HepG2 (cell line): Measurements from ENCODE around the gene CDK7. TPM values are rescaled to one million over a fixed set of nuclear protein-coding genes. Genes with fewer than 3 reads are reported as not detected.
A peak's percentile ranks its signal among the peaks of the same experiment; 100 is the strongest.

ENCODE experiments used
- FOXP4 ChIP-seq: sonication (generic); formaldehyde crosslinking; IDR thresholded peaks from 2 replicates; pipeline ENCODE4 v1.4.0; 2020; ENCODE audit warnings: missing genetic modification reagents
- HMGXB3 ChIP-seq: sonication (generic); formaldehyde crosslinking; IDR thresholded peaks from 2 replicates; pipeline ENCODE4 v1.4.0; 2020; ENCODE audit warnings: missing genetic modification reagents, borderline replicate concordance
- MXD4 ChIP-seq: IDR thresholded peaks from 2 replicates; pipeline ENCODE4 v1.6.1; 2016; ENCODE audit warnings: mild to moderate bottlenecking, missing biosample characterization, missing genetic modification reagents
- NBN ChIP-seq: fragments of 450-650 bp; conservative IDR thresholded peaks from 2 replicates; pipeline ENCODE4 v1.6.1; 2017
- PAWR ChIP-seq: sonication (generic); formaldehyde crosslinking; IDR thresholded peaks from 2 replicates; pipeline ENCODE4 v1.4.0; 2020; ENCODE audit warnings: missing genetic modification reagents, mild to moderate bottlenecking, borderline replicate concordance
- SRSF1 ChIP-seq: fragments of 200-400 bp; formaldehyde crosslinking; optimal IDR thresholded peaks from 2 replicates; pipeline ENCODE3; 2017; ENCODE audit warnings: mild to moderate bottlenecking, low read depth, low read length, moderate library complexity
- ZBTB3 ChIP-seq: sonication (generic); formaldehyde crosslinking; IDR thresholded peaks from 2 replicates; pipeline ENCODE4 v1.4.0; 2020; ENCODE audit warnings: low read depth, mild to moderate bottlenecking, moderate library complexity, missing genetic modification reagents, borderline replicate concordance
- ZNF382 ChIP-seq: sonication (generic); formaldehyde crosslinking; IDR thresholded peaks from 2 replicates; pipeline ENCODE4 v1.5.0; 2020; ENCODE audit warnings: missing genetic modification reagents, mild to moderate bottlenecking, borderline replicate concordance
- ZNF510 ChIP-seq: sonication (generic); formaldehyde crosslinking; IDR thresholded peaks from 2 replicates; pipeline ENCODE4 v1.4.0; 2020; ENCODE audit warnings: low read depth, mild to moderate bottlenecking, missing genetic modification reagents
- ZNF547 ChIP-seq: sonication (generic); formaldehyde crosslinking; IDR thresholded peaks from 2 replicates; pipeline ENCODE4 v1.5.1; 2020; ENCODE audit warnings: mild to moderate bottlenecking, missing genetic modification reagents
- polyA plus RNA-seq, 8 experiments: library from polyadenylated mRNA; depleted of rRNA in 3 of 8; stranded (reverse) in 7 of 8; unstranded in 1 of 8; fragments of >200 nt; fragmentation: Illumina TruSeq in 4 of 8; extraction: Trizol in 4 of 8; gene quantifications; 2 replicates each; pipeline versions ENCODE4 v1.2.1 to v1.2.3, GENCODE V29; 2011 to 2016; ENCODE audit warnings: low read depth in 4 of 8, missing spikeins in 1 of 8, mixed read lengths in 1 of 8; ENCODE audit not compliant: insufficient read depth in 1 of 8
- total RNA-seq, 5 experiments: library from RNA; depleted of rRNA; stranded (reverse); fragments of >200 nt; fragmentation: Illumina TruSeq; extraction: Trizol; gene quantifications; 2 replicates each; pipeline ENCODE4 v1.2.3, GENCODE V29; 2016; ENCODE audit warnings: low read depth in 1 of 5
- TF ChIP-seq, protein P1 (sequence below): sonication (generic); formaldehyde crosslinking; conservative IDR thresholded peaks from 2 replicates; pipeline ENCODE4 v1.4.0; 2020; ENCODE audit warnings: mild to moderate bottlenecking, missing genetic modification reagents, moderate library complexity
- TF ChIP-seq, protein P2 (sequence below): sonication (generic); formaldehyde crosslinking; IDR thresholded peaks from 2 replicates; pipeline ENCODE4 v1.8.1; 2023; ENCODE audit warnings: mild to moderate bottlenecking, moderate library complexity, missing genetic modification reagents
- TF ChIP-seq, protein P3 (sequence below): IDR thresholded peaks from 2 replicates; pipeline ENCODE4 v1.6.1; 2012; ENCODE audit warnings: low read depth, low read length, improper control_type of control experiment

The CDK7 gene
- total and polyA plus RNA-seq, 2 of the 13 experiments (the other 11 are each of a cell fraction or from before 2014, with no cell fraction given): 41.2 to 54.9 TPM

- TF ChIP-seq, protein P1, sequence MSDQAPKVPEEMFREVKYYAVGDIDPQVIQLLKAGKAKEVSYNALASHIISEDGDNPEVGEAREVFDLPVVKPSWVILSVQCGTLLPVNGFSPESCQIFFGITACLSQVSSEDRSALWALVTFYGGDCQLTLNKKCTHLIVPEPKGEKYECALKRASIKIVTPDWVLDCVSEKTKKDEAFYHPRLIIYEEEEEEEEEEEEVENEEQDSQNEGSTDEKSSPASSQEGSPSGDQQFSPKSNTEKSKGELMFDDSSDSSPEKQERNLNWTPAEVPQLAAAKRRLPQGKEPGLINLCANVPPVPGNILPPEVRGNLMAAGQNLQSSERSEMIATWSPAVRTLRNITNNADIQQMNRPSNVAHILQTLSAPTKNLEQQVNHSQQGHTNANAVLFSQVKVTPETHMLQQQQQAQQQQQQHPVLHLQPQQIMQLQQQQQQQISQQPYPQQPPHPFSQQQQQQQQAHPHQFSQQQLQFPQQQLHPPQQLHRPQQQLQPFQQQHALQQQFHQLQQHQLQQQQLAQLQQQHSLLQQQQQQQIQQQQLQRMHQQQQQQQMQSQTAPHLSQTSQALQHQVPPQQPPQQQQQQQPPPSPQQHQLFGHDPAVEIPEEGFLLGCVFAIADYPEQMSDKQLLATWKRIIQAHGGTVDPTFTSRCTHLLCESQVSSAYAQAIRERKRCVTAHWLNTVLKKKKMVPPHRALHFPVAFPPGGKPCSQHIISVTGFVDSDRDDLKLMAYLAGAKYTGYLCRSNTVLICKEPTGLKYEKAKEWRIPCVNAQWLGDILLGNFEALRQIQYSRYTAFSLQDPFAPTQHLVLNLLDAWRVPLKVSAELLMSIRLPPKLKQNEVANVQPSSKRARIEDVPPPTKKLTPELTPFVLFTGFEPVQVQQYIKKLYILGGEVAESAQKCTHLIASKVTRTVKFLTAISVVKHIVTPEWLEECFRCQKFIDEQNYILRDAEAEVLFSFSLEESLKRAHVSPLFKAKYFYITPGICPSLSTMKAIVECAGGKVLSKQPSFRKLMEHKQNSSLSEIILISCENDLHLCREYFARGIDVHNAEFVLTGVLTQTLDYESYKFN (CRISPR knock-in tag): no peak; the same call in none of the 2 replicates
- TF ChIP-seq MXD4 (peak; percentile 82; the same call in 1 of the 2 replicates), PAWR (no peak), ZNF382 (no peak), ZNF510 (CRISPR knock-in tag) (0 out of 2 replicates have a peak, but pooled peaks have one; percentile 63), ZNF547 (peak; percentile 70), NBN (no peak), FOXP4 (CRISPR knock-in tag) (peak; percentile 31; the same call in 1 of the 2 replicates), SRSF1 (peak; percentile 83), ZBTB3 (CRISPR knock-in tag) (no peak), HMGXB3 (CRISPR knock-in tag) (peak; percentile 98)
- TF ChIP-seq, protein P2, sequence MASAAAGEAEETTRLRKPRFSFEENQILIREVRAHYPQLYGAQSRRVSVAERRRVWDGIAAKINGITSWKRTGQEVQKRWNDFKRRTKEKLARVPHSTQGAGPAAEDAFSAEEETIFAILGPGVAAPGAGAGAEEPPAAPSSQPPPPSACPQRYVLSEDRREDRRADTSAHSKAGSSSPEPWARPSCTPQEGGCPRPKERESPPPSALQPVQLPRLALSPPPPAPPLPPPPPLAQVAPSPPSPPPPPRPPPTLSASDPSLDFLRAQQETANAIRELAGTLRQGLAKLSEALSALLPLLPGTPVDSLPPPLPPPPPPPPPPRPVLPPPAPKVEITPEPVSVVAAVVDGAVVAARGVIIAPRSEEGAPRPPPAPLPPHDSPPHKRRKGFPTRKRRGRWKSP (CRISPR knock-in tag): peak; percentile 76
- TF ChIP-seq, protein P3, sequence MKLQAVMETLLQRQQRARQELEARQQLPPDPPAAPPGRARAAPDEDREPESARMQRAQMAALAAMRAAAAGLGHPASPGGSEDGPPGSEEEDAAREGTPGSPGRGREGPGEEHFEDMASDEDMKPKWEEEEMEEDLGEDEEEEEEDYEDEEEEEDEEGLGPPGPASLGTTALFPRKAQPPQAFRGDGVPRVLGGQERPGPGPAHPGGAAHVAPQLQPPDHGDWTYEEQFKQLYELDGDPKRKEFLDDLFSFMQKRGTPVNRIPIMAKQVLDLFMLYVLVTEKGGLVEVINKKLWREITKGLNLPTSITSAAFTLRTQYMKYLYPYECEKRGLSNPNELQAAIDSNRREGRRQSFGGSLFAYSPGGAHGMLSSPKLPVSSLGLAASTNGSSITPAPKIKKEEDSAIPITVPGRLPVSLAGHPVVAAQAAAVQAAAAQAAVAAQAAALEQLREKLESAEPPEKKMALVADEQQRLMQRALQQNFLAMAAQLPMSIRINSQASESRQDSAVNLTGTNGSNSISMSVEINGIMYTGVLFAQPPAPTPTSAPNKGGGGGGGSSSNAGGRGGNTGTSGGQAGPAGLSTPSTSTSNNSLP: peak; percentile 69; the same call in 1 of the 2 replicates
Measured at GRCh38 chr5:69217548-69218526, 16.8 kb upstream of the CDK7 start (continued).
